Neural cell (in vitro differentiated cells): Measurements from ENCODE around the gene RAB6C.
"Not testable (repeated sequence)": the region's sequence is repeated elsewhere in the genome, so short reads cannot be mapped to it uniquely, and the experiment has no call there.

Source experiments
- CTCF ChIP-seq: fragments of 450-650 bp; IDR thresholded peaks from 2 replicates; pipeline ENCODE4 v1.5.1; 2014; ENCODE audit warnings: antibody characterized with exemption, mild to moderate bottlenecking, moderate library complexity; ENCODE audit not compliant: poor library complexity, severe bottlenecking
- EZH2 ChIP-seq: fragments of 200-600, 300-800 bp; shearing (Covaris generic), sonication (generic); IDR thresholded peaks from 2 replicates; pipeline ENCODE4 v1.6.1; 2014; ENCODE audit warnings: antibody characterized with exemption, low read length, borderline replicate concordance, mild to moderate bottlenecking; ENCODE audit not compliant: insufficient read depth, poor library complexity, severe bottlenecking
- POLR2AphosphoS5 ChIP-seq: IDR thresholded peaks from 2 replicates; pipeline ENCODE4 v1.6.1; 2012
- RAD21 ChIP-seq: fragments of 450-650 bp; conservative IDR thresholded peaks from 2 replicates; pipeline ENCODE4 v1.6.1; 2014; ENCODE audit warnings: antibody characterized with exemption, mild to moderate bottlenecking, moderate library complexity
- REST ChIP-seq: IDR thresholded peaks from 2 replicates; pipeline ENCODE4 v1.6.1; 2012; ENCODE audit warnings: borderline replicate concordance
- SMC3 ChIP-seq: fragments of 450-650 bp; conservative IDR thresholded peaks from 2 replicates; pipeline ENCODE4 v1.6.1; 2014; ENCODE audit warnings: antibody characterized with exemption, mild to moderate bottlenecking, moderate library complexity; ENCODE audit not compliant: poor library complexity
- TAF1 ChIP-seq: IDR thresholded peaks from 2 replicates; pipeline ENCODE4 v1.6.1; 2012; ENCODE audit warnings: low read depth

GRCh38 chr2:129996657-129997237, 17.3 kb downstream of the RAB6C start:
- not testable (repeated sequence) for TF ChIP-seq POLR2AphosphoS5, CTCF, SMC3, RAD21, TAF1, REST, EZH2
